RWPE1 (cell line): ENCODE data around the gene XXYLT1.

Source experiments
- CTCF ChIA-PET: fragments of 350-600 bp; sonication (Branson Sonifier 250); formaldehyde crosslinking; extraction: SDS; loops from one replicate; lab custom pipeline; 2021; lab: Yijun Ruan, JAX
- POLR2A ChIA-PET: fragments of 400-600 bp; formaldehyde crosslinking; extraction: SDS; loops from one replicate; lab custom pipeline; 2020; ENCODE audit warnings: antibody characterized with exemption; ENCODE audit not compliant: low non-redundant PET; lab: Yijun Ruan, JAX
- DNase-seq: peaks from one replicate; pipeline ENCODE4 v3.0.0; 2012; ENCODE audit warnings: low spot score
- H3K27ac ChIP-seq: fragments of 450-650 bp; 2 replicates; pipeline ENCODE4 v1.5.1; 2017
- CTCF ChIP-seq: fragments of 450-650 bp; conservative IDR thresholded peaks from 2 replicates; pipeline ENCODE4 v1.5.1; 2017; ENCODE audit warnings: low read depth, mild to moderate bottlenecking

XXYLT1 gene

GRCh38 chr3:195258449-195259153, 12.4 kb downstream of the XXYLT1 start:
- no peak for TF ChIP-seq CTCF
- H3K27ac ChIP-seq, result peak overlapping the region; percentile 83
- DNase-seq, result no peak
- ChIA-PET CTCF (interaction anchor here (0.6 to 1.6 kb wide), 5 partner anchors 13 to 576 kb away, joined by 3 to 10 read pairs (median 7); partner anchors contain the start of gene XXYLT1), POLR2A (no interaction called here)

GRCh38 chr3:195257454-195258448, 13.2 kb downstream of the XXYLT1 start:
- ChIA-PET POLR2A (no interaction called here), CTCF (interaction anchor here (1.1 to 1.6 kb wide), 3 partner anchors 124 to 575 kb away, joined by 3 to 10 read pairs (median 7); no protein-coding TSS in a partner anchor)
- TF ChIP-seq CTCF, result no peak
- DNase-seq, result no peak
- H3K27ac ChIP-seq, result peak overlapping the region; percentile 83

GRCh38 chr3:195256639-195257453, 14.1 kb downstream of the XXYLT1 start:
- no peak for DNase-seq
- ChIA-PET CTCF (interaction anchor here (1.6 kb wide), 1 partner anchor 574 kb away, joined by 7 read pairs; no protein-coding TSS in a partner anchor), POLR2A (no interaction called here)
- no peak for TF ChIP-seq CTCF
- no peak overlapping the region for H3K27ac ChIP-seq

GRCh38 chr3:195255571-195256501, 15.1 kb downstream of the XXYLT1 start:
- DNase-seq, result no peak
- no peak for TF ChIP-seq CTCF
- ChIA-PET CTCF (interaction anchor here (0.8 to 0.9 kb wide), 2 partner anchors 149 to 331 kb away, joined by 3 to 4 read pairs; no protein-coding TSS in a partner anchor), POLR2A (no interaction called here)
- 0 out of 2 replicates have a peak overlapping the region, but pooled peaks have one; percentile 7 for H3K27ac ChIP-seq

- H3K27ac ChIP-seq, result no peak overlapping the region
- no peak for TF ChIP-seq CTCF
- DNase-seq, result no peak
- POLR2A ChIA-PET, result no interaction called here
- CTCF ChIA-PET, result interaction anchor here (0.9 kb wide), 1 partner anchor 148 kb away, joined by 4 read pairs; no protein-coding TSS in a partner anchor
These were observed 15.8 kb downstream of the XXYLT1 start for GRCh38 chr3:195255176-195255500.
